CD14-positive monocyte (primary cell): ENCODE results near the gene HBD. TPM values are rescaled to one million over a fixed set of nuclear protein-coding genes. Genes with fewer than 3 reads are reported as not detected.

Experiments used
- DNase-seq, 3 donors: peaks; one replicate each; pipeline ENCODE4 v3.0.0-alpha.2; 2011 to 2022
- H2AFZ ChIP-seq: 2 replicates; pipeline ENCODE4 v1.6.0; 2012; ENCODE audit warnings: mild to moderate bottlenecking, low read depth, low read length, inconsistent platforms; ENCODE audit not compliant: insufficient read depth, poor library complexity, severe bottlenecking
- H3K27ac ChIP-seq, 2 donors: 1 replicate in 1 of 2; 2 replicates in 1 of 2; pipeline ENCODE4 v1.5.1; 2012 to 2013; ENCODE audit warnings: low read length in 2 of 2, control low read depth in 1 of 2, inconsistent platforms in 1 of 2, low read depth in 1 of 2, mild to moderate bottlenecking in 1 of 2
- H3K27me3 ChIP-seq, 2 donors: one replicate each; pipeline versions ENCODE4 v1.6.0 to v1.6.1; 2011 to 2013; ENCODE audit warnings: low read length in 2 of 2; ENCODE audit not compliant: control insufficient read depth in 2 of 2, insufficient read depth in 2 of 2
- H3K36me3 ChIP-seq, 2 donors: replicated peaks in 1 of 2; 1 replicate in 1 of 2; 2 replicates in 1 of 2; pipeline versions ENCODE4 v1.5.1 to v1.6.1; 2012 to 2013; ENCODE audit warnings: low read length in 2 of 2, control low read depth in 1 of 2, inconsistent platforms in 1 of 2, mild to moderate bottlenecking in 1 of 2; ENCODE audit not compliant: insufficient read depth in 2 of 2, control insufficient read depth in 1 of 2
- H3K4me1 ChIP-seq, 2 donors: 1 replicate in 1 of 2; 2 replicates in 1 of 2; pipeline versions ENCODE4 v1.5.1 to v1.6.1; 2012 to 2013; ENCODE audit warnings: low read length in 2 of 2, control low read depth in 1 of 2, inconsistent platforms in 1 of 2, mild to moderate bottlenecking in 1 of 2, moderate library complexity in 1 of 2; ENCODE audit not compliant: insufficient read depth in 2 of 2, control insufficient read depth in 1 of 2
- H3K4me2 ChIP-seq: replicated peaks from 2 replicates; pipeline ENCODE3; 2012; ENCODE audit warnings: low read length, moderate library complexity, mild to moderate bottlenecking; ENCODE audit not compliant: poor library complexity, severe bottlenecking; ENCODE audit errors: extremely low read depth
- H3K4me3 ChIP-seq, 3 experiments: fragments of 200-600 bp in 1 of 3; sonication (generic) in 1 of 3; replicated peaks in 1 of 3; 1 replicate in 2 of 3; 2 replicates in 1 of 3; pipeline ENCODE4 v1.5.1; 2011 to 2013; ENCODE audit warnings: low read length in 3 of 3, mild to moderate bottlenecking in 3 of 3, control low read depth in 2 of 3, low read depth in 2 of 3, inconsistent platforms in 1 of 3, moderate library complexity in 1 of 3
- H3K79me2 ChIP-seq: 2 replicates; pipeline ENCODE4 v1.6.0; 2012; ENCODE audit warnings: mild to moderate bottlenecking, control low read depth, inconsistent platforms, low read length, moderate library complexity; ENCODE audit not compliant: insufficient read depth
- H3K9ac ChIP-seq: 2 replicates; pipeline ENCODE4 v1.6.0; 2017; ENCODE audit warnings: low read length, mild to moderate bottlenecking; ENCODE audit not compliant: insufficient read depth, poor library complexity, severe bottlenecking
- H3K9me3 ChIP-seq, 2 donors: replicated peaks in 1 of 2; 1 replicate in 1 of 2; 2 replicates in 1 of 2; pipeline versions ENCODE4 v1.5.1 to v1.6.1; 2012 to 2013; ENCODE audit warnings: low read length in 2 of 2, control low read depth in 1 of 2; ENCODE audit not compliant: control insufficient read depth in 1 of 2, insufficient read depth in 1 of 2
- H4K20me1 ChIP-seq: 2 replicates; pipeline ENCODE4 v1.6.0; 2012; ENCODE audit warnings: mild to moderate bottlenecking, low read length, control low read depth, moderate library complexity; ENCODE audit not compliant: insufficient read depth
- H3K27ac Mint-ChIP-seq, 7 donors: one replicate each; pipeline ENCODE4 v1.8.0; 2020; ENCODE audit warnings: mild to moderate bottlenecking in 7 of 7, mixed read lengths in 7 of 7, moderate library complexity in 6 of 7, inconsistent platforms in 2 of 7
- H3K27me3 Mint-ChIP-seq, 3 donors: one replicate each; pipeline ENCODE4 v1.8.0; 2021 to 2022; ENCODE audit warnings: low read depth in 3 of 3, mild to moderate bottlenecking in 3 of 3, mixed read lengths in 3 of 3, moderate library complexity in 3 of 3, inconsistent platforms in 1 of 3
- H3K36me3 Mint-ChIP-seq, 2 donors: one replicate each; pipeline ENCODE4 v1.8.0; 2020; ENCODE audit warnings: mixed read lengths in 2 of 2, inconsistent platforms in 1 of 2, mild to moderate bottlenecking in 1 of 2
- H3K4me1 Mint-ChIP-seq: one replicate; pipeline ENCODE4 v1.8.0; 2020; ENCODE audit warnings: mild to moderate bottlenecking, mixed read lengths
- H3K4me3 Mint-ChIP-seq, 2 donors: one replicate each; pipeline ENCODE4 v1.8.0; 2020; ENCODE audit warnings: mild to moderate bottlenecking in 2 of 2, mixed read lengths in 2 of 2, moderate library complexity in 1 of 2
- H3K9me3 Mint-ChIP-seq, 7 donors: one replicate each; pipeline ENCODE4 v1.8.0; 2020 to 2022; ENCODE audit warnings: mixed read lengths in 7 of 7, mild to moderate bottlenecking in 6 of 7, moderate library complexity in 6 of 7, inconsistent platforms in 2 of 7
- CTCF ChIP-seq: fragments of 200-600 bp; IDR thresholded peaks from one replicate; pipeline ENCODE4 v1.8.0; 2022; ENCODE audit warnings: antibody characterized with exemption, mild to moderate bottlenecking
- WGBS: methylation state at CpG from one replicate; pipeline ENCODE4 v1.1.5; 2013; ENCODE audit warnings: missing lambda C conversion rate; ENCODE audit not compliant: insufficient coverage; 5-methylcytosine and 5-hydroxymethylcytosine counted together
- intact Hi-C, 2 donors: fragments of 100-400 bp; cut with micrococcal nuclease; formaldehyde crosslinking; loops; one replicate each; pipeline versions ENCODE4 v1.15.0 to v1.15.1; 2023
- polyA plus RNA-seq, 3 donors: library from polyadenylated mRNA; depleted of rRNA in 1 of 3; unstranded in 2 of 3; stranded (reverse) in 1 of 3; fragments of 300-500 nt in 2 of 3; fragments of >200 nt in 1 of 3; fragmentation: Illumina TruSeq in 2 of 3; gene quantifications; 1 replicate in 2 of 3; 2 replicates in 1 of 3; pipeline ENCODE4 v1.2.3, GENCODE V29; 2012 to 2021

Gene HBD
- polyA plus RNA-seq, 3 donors = not detected

DNA sequence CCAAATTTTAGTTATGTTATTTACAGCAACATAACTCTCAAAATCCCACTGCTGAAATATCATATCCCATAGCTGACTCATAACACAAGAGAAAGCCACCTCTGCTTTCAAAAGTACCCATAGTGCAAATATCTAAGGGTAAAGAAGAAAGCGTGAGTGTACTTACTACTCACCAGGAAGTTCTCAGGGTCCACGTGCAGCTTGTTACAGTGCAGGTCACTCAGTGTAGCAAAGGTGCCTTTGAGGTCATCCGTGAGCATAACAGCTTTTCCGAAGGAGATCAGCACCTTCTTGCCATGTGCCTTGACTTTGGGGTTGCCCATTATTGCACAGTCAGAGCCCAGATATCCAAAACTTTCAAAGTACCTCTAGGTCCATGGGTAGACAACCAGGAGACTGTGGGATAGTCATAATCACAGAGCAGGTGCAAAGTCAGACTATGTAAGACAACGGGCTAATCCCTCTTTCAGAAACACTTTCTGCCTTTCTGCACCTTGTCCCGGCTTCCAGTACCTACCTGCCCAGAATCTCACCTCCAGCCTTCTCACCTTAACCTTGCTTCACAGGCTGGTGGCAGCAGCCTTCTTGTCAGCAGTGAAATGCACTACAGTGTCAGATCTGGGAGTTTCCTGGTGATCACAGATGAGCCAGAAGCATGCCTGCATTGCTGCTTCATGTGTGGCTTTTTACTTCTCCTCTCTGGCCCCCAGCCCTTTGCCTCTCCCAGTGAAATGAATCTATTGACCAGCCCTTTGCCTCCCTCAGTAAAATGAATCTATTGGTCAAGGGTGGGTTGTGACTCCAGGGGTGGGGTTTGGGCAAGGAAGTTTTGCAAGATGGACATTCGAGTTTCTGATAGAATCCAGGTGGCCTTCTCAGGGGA is 8.9 kb upstream of the HBD start:
- Histone ChIP-seq H3K4me2 (no peak overlapping the region), H3K27ac (no peak overlapping the region), H3K9me3 (no peaks in the 10 kb centered on the region), H3K4me1 (no peaks in the 10 kb centered on the region), H3K79me2 (no peaks in the 10 kb centered on the region), H3K36me3 (no peaks in the 10 kb centered on the region), H3K4me3 (no peak overlapping the region), H2AFZ (no peak overlapping the region), H3K9ac (no peak overlapping the region), H3K27me3 (no peaks in the 10 kb centered on the region), H4K20me1 (no peaks in the 10 kb centered on the region)
- intact Hi-C loops = no loop called here
- H3K4me1 Mint-ChIP-seq = no peaks in the 10 kb centered on the region
- WGBS = 88% methylated on average over 6 of the region's 7 CpGs
- no peaks in the 10 kb centered on the region for H3K36me3 Mint-ChIP-seq
- H3K9me3 Mint-ChIP-seq = peaks cover 0 to 2% (median 0%) of the 10 kb centered on the region in 7 donors
- DNase-seq = no peak
- no peak overlapping the region for H3K27ac Mint-ChIP-seq
- TF ChIP-seq CTCF = no peak
- no peak overlapping the region for H3K4me3 Mint-ChIP-seq
- peaks cover 0 to 2% (median 2%) of the 10 kb centered on the region in 3 donors for H3K27me3 Mint-ChIP-seq

- H3K27me3 ChIP-seq = no peaks in the 10 kb centered on the region
- H3K27ac ChIP-seq = no peak overlapping the region
- no peaks in the 10 kb centered on the region for H3K36me3 Mint-ChIP-seq
- no peaks in the 10 kb centered on the region for H3K9me3 ChIP-seq
- no peak for DNase-seq
- peaks cover 0 to 2% (median 0%) of the 10 kb centered on the region in 3 donors for H3K27me3 Mint-ChIP-seq
- no peak overlapping the region for H3K9ac ChIP-seq
- H3K79me2 ChIP-seq = no peaks in the 10 kb centered on the region
- H3K4me1 Mint-ChIP-seq = no peaks in the 10 kb centered on the region
- H3K27ac Mint-ChIP-seq = no peak overlapping the region
- H3K4me3 ChIP-seq = no peak overlapping the region
- no peak overlapping the region for H3K4me3 Mint-ChIP-seq
- no peaks in the 10 kb centered on the region for H3K4me1 ChIP-seq
- no peaks in the 10 kb centered on the region for H4K20me1 ChIP-seq
- no CpG with 5 or more reads among the region's 2 CpGs for WGBS
- H3K36me3 ChIP-seq = no peaks in the 10 kb centered on the region
- H3K4me2 ChIP-seq = no peak overlapping the region
- peaks cover 0 to 2% (median 0%) of the 10 kb centered on the region in 7 donors for H3K9me3 Mint-ChIP-seq
- TF ChIP-seq CTCF = no peak
- no peak overlapping the region for H2AFZ ChIP-seq
- intact Hi-C loops = no loop called here
These were observed 7.9 kb upstream of the HBD start for GRCh38 chr11:5242208-5242607.
